CD4-positive, alpha-beta T cell treated with Interleukin-12 subunit alpha and Interleukin-12 subunit beta, for 1 hour (primary cell): ENCODE results near the gene CCDC175.

ENCODE experiments used
- DNase-seq: peaks from one replicate; pipeline ENCODE4 v3.0.0-alpha.2; 2020

Gene CCDC175

GRCh38 chr14:59538936-59539335 is 37.7 kb downstream of the CCDC175 start:
- DNase-seq, result no peak

GRCh38 chr14:59537476-59537875 is 39.1 kb downstream of the CCDC175 start:
- DNase-seq, result no peak

GRCh38 chr14:59534361-59534987 is 42.1 kb downstream of the CCDC175 start:
- no peak for DNase-seq

- no peak for DNase-seq
Observed at GRCh38 chr14:59532419-59532818, 44.2 kb downstream of the CCDC175 start.

- DNase-seq, result no peak
Observed at GRCh38 chr14:59530349-59530748, 46.3 kb downstream of the CCDC175 start.

- no peak for DNase-seq
Observed at GRCh38 chr14:59529189-59529588, 47.4 kb downstream of the CCDC175 start.

- no peak for DNase-seq
Observed at GRCh38 chr14:59520224-59520623, 56.4 kb downstream of the CCDC175 start.

GRCh38 chr14:59511916-59512575 is 64.6 kb downstream of the CCDC175 start:
- peak; percentile 8 for DNase-seq

- DNase-seq, result no peak
Observed at GRCh38 chr14:59510966-59511365, 65.6 kb downstream of the CCDC175 start.

GRCh38 chr14:59510001-59510400 is 66.6 kb downstream of the CCDC175 start:
- DNase-seq, result no peak

- DNase-seq, result no peak
Observed at GRCh38 chr14:59509101-59509500, 67.5 kb downstream of the CCDC175 start.

- no peak for DNase-seq
Observed at GRCh38 chr14:59507752-59508103, 68.9 kb downstream of the CCDC175 start.

GRCh38 chr14:59507063-59507751 is 69.4 kb downstream of the CCDC175 start:
- peak; percentile 46 for DNase-seq

- DNase-seq, result no peak
Observed at GRCh38 chr14:59503256-59503655, 73.4 kb downstream of the CCDC175 start.

GRCh38 chr14:59500732-59501131 is 75.9 kb downstream of the CCDC175 start:
- DNase-seq, result no peak

GRCh38 chr14:59492384-59492783 is 84.2 kb downstream of the CCDC175 start:
- no peak for DNase-seq

GRCh38 chr14:59490756-59491155 is 85.9 kb downstream of the CCDC175 start:
- DNase-seq, result no peak

- no peak for DNase-seq
Observed at GRCh38 chr14:59484639-59485175, 91.9 kb downstream of the CCDC175 start.

GRCh38 chr14:59483819-59484638 is 92.6 kb downstream of the CCDC175 start, which contains the start of the genes JKAMP and L3HYPDH:
JKAMP (plus strand) TSS chr14:59484517; CDS start chr14:59484590, 73 bp downstream.
L3HYPDH (minus strand) TSS chr14:59484408; CDS start chr14:59484316, 92 bp downstream.
- peak; percentile 96 for DNase-seq

- DNase-seq, result no peak
Observed at GRCh38 chr14:59483363-59483762, 93.2 kb downstream of the CCDC175 start.

- no peak for DNase-seq
Observed at GRCh38 chr14:59482541-59483331, 93.9 kb downstream of the CCDC175 start.
